HG03558 (cell line): ENCODE data around the gene AGTPBP1.
"Not testable (repeated sequence)": the region's sequence is repeated elsewhere in the genome, so short reads cannot be mapped to it uniquely, and the experiment has no call there.

Source experiments
- ATAC-seq: cut with Tn5 transposase; IDR thresholded peaks from one replicate; pipeline ENCODE4 v1.9.1; 2021; ENCODE audit warnings: moderate number of reproducible peaks; ENCODE audit not compliant: unreplicated experiment; ENCODE audit errors: extremely low read depth

AGTPBP1 gene

GRCh38 chr9:85726737-85727136 is 15.0 kb downstream of the AGTPBP1 start:
- no peak for ATAC-seq

GRCh38 chr9:85723215-85723614 is 18.5 kb downstream of the AGTPBP1 start:
- no peak for ATAC-seq

- ATAC-seq: not testable (repeated sequence)
Measured at GRCh38 chr9:85719411-85719810, 22.3 kb downstream of the AGTPBP1 start.

GRCh38 chr9:85717818-85718217 is 23.9 kb downstream of the AGTPBP1 start:
- ATAC-seq: not testable (repeated sequence)

- no peak for ATAC-seq
Measured at GRCh38 chr9:85717220-85717619, 24.5 kb downstream of the AGTPBP1 start.

GRCh38 chr9:85716031-85716877 is 25.5 kb downstream of the AGTPBP1 start:
- peak; percentile 53 for ATAC-seq

- no peak for ATAC-seq
Measured at GRCh38 chr9:85715587-85715986, 26.2 kb downstream of the AGTPBP1 start.

GRCh38 chr9:85713897-85714296 is 27.9 kb downstream of the AGTPBP1 start:
- ATAC-seq: no peak

- ATAC-seq: no peak
Measured at GRCh38 chr9:85704744-85705143, 37.0 kb downstream of the AGTPBP1 start.

GRCh38 chr9:85703398-85703797 is 38.4 kb downstream of the AGTPBP1 start:
- no peak for ATAC-seq

- ATAC-seq: no peak
Measured at GRCh38 chr9:85702726-85703289, 38.9 kb downstream of the AGTPBP1 start.

GRCh38 chr9:85702191-85702590 is 39.6 kb downstream of the AGTPBP1 start:
- no peak for ATAC-seq

- no peak for ATAC-seq
Measured at GRCh38 chr9:85700330-85700729, 41.4 kb downstream of the AGTPBP1 start.

- ATAC-seq: no peak
Measured at GRCh38 chr9:85688361-85688760, 53.4 kb downstream of the AGTPBP1 start.

GRCh38 chr9:85685081-85685480 is 56.7 kb downstream of the AGTPBP1 start:
- no peak for ATAC-seq

- ATAC-seq: no peak
Measured at GRCh38 chr9:85676790-85677189, 65.0 kb downstream of the AGTPBP1 start.

GRCh38 chr9:85667374-85667773 is 74.4 kb downstream of the AGTPBP1 start:
- ATAC-seq: no peak

GRCh38 chr9:85666086-85666485 is 75.7 kb downstream of the AGTPBP1 start:
- ATAC-seq: no peak

GRCh38 chr9:85662573-85662972 is 79.2 kb downstream of the AGTPBP1 start:
- ATAC-seq: no peak

GRCh38 chr9:85658716-85659115 is 83.0 kb downstream of the AGTPBP1 start:
- ATAC-seq: no peak

GRCh38 chr9:85653153-85653552 is 88.6 kb downstream of the AGTPBP1 start:
- ATAC-seq: no peak

GRCh38 chr9:85647571-85647970 is 94.2 kb downstream of the AGTPBP1 start:
- ATAC-seq: peak; percentile 61
